ENCODE measurements around the gene CALCOCO1. TPM values are rescaled to one million over a fixed set of nuclear protein-coding genes. Genes with fewer than 3 reads are reported as not detected.

The CALCOCO1 gene
- total and polyA plus RNA-seq, 9 of the 15 experiments (the other 6 are each of a cell fraction or from before 2014, with no cell fraction given) = 1.9 to 31.8 (median 11.0) TPM

GRCh38 chr12:53701518-53702264 lies 25.6 kb downstream of the CALCOCO1 start (continued):
- TF ChIP-seq, protein P1, sequence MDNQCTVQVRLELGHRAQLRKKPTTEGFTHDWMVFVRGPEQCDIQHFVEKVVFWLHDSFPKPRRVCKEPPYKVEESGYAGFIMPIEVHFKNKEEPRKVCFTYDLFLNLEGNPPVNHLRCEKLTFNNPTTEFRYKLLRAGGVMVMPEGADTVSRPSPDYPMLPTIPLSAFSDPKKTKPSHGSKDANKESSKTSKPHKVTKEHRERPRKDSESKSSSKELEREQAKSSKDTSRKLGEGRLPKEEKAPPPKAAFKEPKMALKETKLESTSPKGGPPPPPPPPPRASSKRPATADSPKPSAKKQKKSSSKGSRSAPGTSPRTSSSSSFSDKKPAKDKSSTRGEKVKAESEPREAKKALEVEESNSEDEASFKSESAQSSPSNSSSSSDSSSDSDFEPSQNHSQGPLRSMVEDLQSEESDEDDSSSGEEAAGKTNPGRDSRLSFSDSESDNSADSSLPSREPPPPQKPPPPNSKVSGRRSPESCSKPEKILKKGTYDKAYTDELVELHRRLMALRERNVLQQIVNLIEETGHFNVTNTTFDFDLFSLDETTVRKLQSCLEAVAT (IDR thresholded peaks at IDR 0.05) = no peak
- TF ChIP-seq, protein P2, sequence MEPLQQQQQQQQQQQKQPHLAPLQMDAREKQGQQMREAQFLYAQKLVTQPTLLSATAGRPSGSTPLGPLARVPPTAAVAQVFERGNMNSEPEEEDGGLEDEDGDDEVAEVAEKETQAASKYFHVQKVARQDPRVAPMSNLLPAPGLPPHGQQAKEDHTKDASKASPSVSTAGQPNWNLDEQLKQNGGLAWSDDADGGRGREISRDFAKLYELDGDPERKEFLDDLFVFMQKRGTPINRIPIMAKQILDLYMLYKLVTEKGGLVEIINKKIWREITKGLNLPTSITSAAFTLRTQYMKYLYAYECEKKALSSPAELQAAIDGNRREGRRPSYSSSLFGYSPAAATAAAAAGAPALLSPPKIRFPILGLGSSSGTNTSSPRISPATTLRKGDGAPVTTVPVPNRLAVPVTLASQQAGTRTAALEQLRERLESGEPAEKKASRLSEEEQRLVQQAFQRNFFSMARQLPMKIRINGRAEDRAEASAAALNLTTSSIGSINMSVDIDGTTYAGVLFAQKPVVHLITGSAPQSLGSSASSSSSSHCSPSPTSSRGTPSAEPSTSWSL (CRISPR knock-in tag; IDR thresholded peaks at IDR 0.05; ENCODE audit: borderline replicate concordance) = no peak
- TF ChIP-seq ZNF668 (CRISPR knock-in tag; IDR thresholded peaks at IDR 0.05) (no peak), SREBF2 (CRISPR knock-in tag; IDR thresholded peaks at IDR 0.05) (no peak), TFE3 (CRISPR knock-in tag; IDR thresholded peaks at IDR 0.05) (no peak), CEBPG (CRISPR knock-in tag; IDR thresholded peaks at IDR 0.05) (no peak), CEBPG (tag; conservative IDR thresholded peaks at IDR 0.05 in 1 of 2, IDR thresholded peaks at IDR 0.05 in 1 of 2) (no peak), SIRT6 (IDR thresholded peaks at IDR 0.05; ENCODE audit: low read depth, low read length) (no peak)
- TF ChIP-seq, protein P3, sequence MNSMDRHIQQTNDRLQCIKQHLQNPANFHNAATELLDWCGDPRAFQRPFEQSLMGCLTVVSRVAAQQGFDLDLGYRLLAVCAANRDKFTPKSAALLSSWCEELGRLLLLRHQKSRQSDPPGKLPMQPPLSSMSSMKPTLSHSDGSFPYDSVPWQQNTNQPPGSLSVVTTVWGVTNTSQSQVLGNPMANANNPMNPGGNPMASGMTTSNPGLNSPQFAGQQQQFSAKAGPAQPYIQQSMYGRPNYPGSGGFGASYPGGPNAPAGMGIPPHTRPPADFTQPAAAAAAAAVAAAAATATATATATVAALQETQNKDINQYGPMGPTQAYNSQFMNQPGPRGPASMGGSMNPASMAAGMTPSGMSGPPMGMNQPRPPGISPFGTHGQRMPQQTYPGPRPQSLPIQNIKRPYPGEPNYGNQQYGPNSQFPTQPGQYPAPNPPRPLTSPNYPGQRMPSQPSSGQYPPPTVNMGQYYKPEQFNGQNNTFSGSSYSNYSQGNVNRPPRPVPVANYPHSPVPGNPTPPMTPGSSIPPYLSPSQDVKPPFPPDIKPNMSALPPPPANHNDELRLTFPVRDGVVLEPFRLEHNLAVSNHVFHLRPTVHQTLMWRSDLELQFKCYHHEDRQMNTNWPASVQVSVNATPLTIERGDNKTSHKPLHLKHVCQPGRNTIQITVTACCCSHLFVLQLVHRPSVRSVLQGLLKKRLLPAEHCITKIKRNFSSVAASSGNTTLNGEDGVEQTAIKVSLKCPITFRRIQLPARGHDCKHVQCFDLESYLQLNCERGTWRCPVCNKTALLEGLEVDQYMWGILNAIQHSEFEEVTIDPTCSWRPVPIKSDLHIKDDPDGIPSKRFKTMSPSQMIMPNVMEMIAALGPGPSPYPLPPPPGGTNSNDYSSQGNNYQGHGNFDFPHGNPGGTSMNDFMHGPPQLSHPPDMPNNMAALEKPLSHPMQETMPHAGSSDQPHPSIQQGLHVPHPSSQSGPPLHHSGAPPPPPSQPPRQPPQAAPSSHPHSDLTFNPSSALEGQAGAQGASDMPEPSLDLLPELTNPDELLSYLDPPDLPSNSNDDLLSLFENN (IDR thresholded peaks at IDR 0.05; ENCODE audit: low read depth in 2 of 2, low read length in 2 of 2) = 0 out of 4 replicates have a peak, but pooled peaks of 1 of the 2 experiments have one; percentile 16
